Mesothelial cell of epicardium (in vitro differentiated cells): ENCODE results near the gene BIRC7. TPM values are rescaled to one million over a fixed set of nuclear protein-coding genes. Genes with fewer than 3 reads are reported as not detected.
"Not testable (repeated sequence)": the region's sequence is repeated elsewhere in the genome, so short reads cannot be mapped to it uniquely, and the experiment has no call there.

Experiments used
- DNase-seq, 2 experiments: peaks; one replicate each; pipeline ENCODE4 v3.0.0; 2021; ENCODE audit warnings: low spot score in 2 of 2; ENCODE audit not compliant: unreplicated experiment in 2 of 2
- H3K27ac Mint-ChIP-seq: 2 replicates; pipeline ENCODE4 v1.8.0; 2021; ENCODE audit warnings: mixed read lengths
- H3K27me3 Mint-ChIP-seq: 2 replicates; pipeline ENCODE4 v1.8.0; 2021; ENCODE audit warnings: low read depth, mixed read lengths
- H3K36me3 Mint-ChIP-seq: 2 replicates; pipeline ENCODE4 v1.8.0; 2021; ENCODE audit warnings: mixed read lengths
- H3K4me1 Mint-ChIP-seq: 2 replicates; pipeline ENCODE4 v1.8.0; 2021; ENCODE audit warnings: mixed read lengths
- H3K4me3 Mint-ChIP-seq: 2 replicates; pipeline ENCODE4 v1.8.0; 2021; ENCODE audit warnings: mild to moderate bottlenecking, moderate library complexity, mixed read lengths
- H3K9me3 Mint-ChIP-seq: 2 replicates; pipeline ENCODE4 v1.8.0; 2021; ENCODE audit warnings: mixed read lengths
- CTCF ChIP-seq: fragments of 200-600 bp; sonication (generic); IDR thresholded peaks from one replicate; pipeline ENCODE4 v1.5.0; 2021; ENCODE audit warnings: antibody characterized with exemption; ENCODE audit not compliant: unreplicated experiment
- total RNA-seq: library from RNA; stranded (reverse); gene quantifications from 3 replicates; pipeline ENCODE4 v1.2.1, GENCODE V29; 2021

Gene BIRC7
- total RNA-seq, 1 donor from 2014 or later = 0.36 TPM

- H3K27ac Mint-ChIP-seq = no peak overlapping the region
- H3K36me3 Mint-ChIP-seq = no peaks in the 10 kb centered on the region
- H3K27me3 Mint-ChIP-seq = peaks cover 12% of the 10 kb centered on the region
- H3K4me3 Mint-ChIP-seq = no peak overlapping the region
- no peak for DNase-seq
- H3K9me3 Mint-ChIP-seq = no peaks in the 10 kb centered on the region
- no peaks in the 10 kb centered on the region for H3K4me1 Mint-ChIP-seq
- TF ChIP-seq CTCF = no peak
Observed at GRCh38 chr20:63246490-63247288, 11.0 kb downstream of the BIRC7 start.

- H3K9me3 Mint-ChIP-seq = no peaks in the 10 kb centered on the region
- H3K36me3 Mint-ChIP-seq = no peaks in the 10 kb centered on the region
- H3K4me1 Mint-ChIP-seq = peaks cover 1% of the 10 kb centered on the region
- no peak for DNase-seq
- TF ChIP-seq CTCF = no peak
- no peak overlapping the region for H3K4me3 Mint-ChIP-seq
- no peak overlapping the region for H3K27ac Mint-ChIP-seq
- peaks cover 22% of the 10 kb centered on the region for H3K27me3 Mint-ChIP-seq
Observed at GRCh38 chr20:63247671-63248228, 12.0 kb downstream of the BIRC7 start.

GRCh38 chr20:63248835-63249591, 13.3 kb downstream of the BIRC7 start:
- no peak for DNase-seq
- Mint-ChIP-seq H3K27me3 (peaks cover 32% of the 10 kb centered on the region), H3K4me3 (no peak overlapping the region), H3K9me3 (no peaks in the 10 kb centered on the region), H3K27ac (no peak overlapping the region), H3K4me1 (peaks cover 6% of the 10 kb centered on the region), H3K36me3 (no peaks in the 10 kb centered on the region)
- TF ChIP-seq CTCF = no peak

- H3K27ac Mint-ChIP-seq = no peak overlapping the region
- no peak for TF ChIP-seq CTCF
- H3K9me3 Mint-ChIP-seq = no peaks in the 10 kb centered on the region
- DNase-seq = no peak
- H3K27me3 Mint-ChIP-seq = peaks cover 35% of the 10 kb centered on the region
- no peak overlapping the region for H3K4me3 Mint-ChIP-seq
- H3K36me3 Mint-ChIP-seq = no peaks in the 10 kb centered on the region
- peaks cover 8% of the 10 kb centered on the region for H3K4me1 Mint-ChIP-seq
Observed at GRCh38 chr20:63249891-63250290, 14.2 kb downstream of the BIRC7 start.

GRCh38 chr20:63251350-63251749, 15.6 kb downstream of the BIRC7 start:
- H3K36me3 Mint-ChIP-seq, H3K4me3 Mint-ChIP-seq, H3K27ac Mint-ChIP-seq, DNase-seq, H3K9me3 Mint-ChIP-seq: not testable (repeated sequence)
- Mint-ChIP-seq H3K27me3 (peaks cover 43% of the 10 kb centered on the region), H3K4me1 (peaks cover 21% of the 10 kb centered on the region)

- no peaks in the 10 kb centered on the region for H3K36me3 Mint-ChIP-seq
- peak overlapping the region; percentile 59 for H3K4me3 Mint-ChIP-seq
- TF ChIP-seq CTCF = no peak
- peaks cover 30% of the 10 kb centered on the region for H3K4me1 Mint-ChIP-seq
- no peak for DNase-seq
- no peak overlapping the region for H3K27ac Mint-ChIP-seq
- no peaks in the 10 kb centered on the region for H3K9me3 Mint-ChIP-seq
- H3K27me3 Mint-ChIP-seq = peaks cover 43% of the 10 kb centered on the region
Observed at GRCh38 chr20:63252284-63252711, 16.6 kb downstream of the BIRC7 start.
